Upper lobe of left lung (tissue), 6 donors: Measurements from ENCODE around the gene C1orf21. TPM values are rescaled to one million over a fixed set of nuclear protein-coding genes. Genes with fewer than 3 reads are reported as not detected.

ENCODE experiments used
- ATAC-seq, 2 donors: fragments of 200-7000 bp; cut with Tn5 transposase; one replicate each; pipeline ENCODE4 v1.9.1; 2022; ENCODE audit warnings: mild to moderate bottlenecking in 2 of 2, moderate library complexity in 2 of 2; ENCODE audit not compliant: low FRiP score in 2 of 2
- DNase-seq, 2 donors: peaks; one replicate each; pipeline ENCODE4 v3.0.0-alpha.2; 2019 to 2020
- H3K27ac ChIP-seq, 4 donors: fragments of 200-600 bp; sonication (generic); one replicate each; pipeline ENCODE4 v1.5.1; 2016 to 2019
- H3K27me3 ChIP-seq, 4 donors: fragments of 200-600 bp; sonication (generic); one replicate each; pipeline ENCODE4 v1.5.1; 2017 to 2019
- H3K36me3 ChIP-seq, 4 donors: fragments of 200-600 bp; sonication (generic); one replicate each; pipeline ENCODE4 v1.5.1; 2016 to 2019
- H3K4me1 ChIP-seq, 4 donors: fragments of 200-600 bp; sonication (generic); one replicate each; pipeline ENCODE4 v1.5.1; 2018 to 2019
- H3K4me3 ChIP-seq, 4 donors: fragments of 200-600 bp; sonication (generic); one replicate each; pipeline ENCODE4 v1.5.1; 2017 to 2019; ENCODE audit warnings: mild to moderate bottlenecking in 2 of 4, moderate library complexity in 1 of 4
- H3K9me3 ChIP-seq, 4 donors: fragments of 200-600 bp; sonication (generic); one replicate each; pipeline ENCODE4 v1.5.1; 2018 to 2019
- CTCF ChIP-seq, 6 experiments: fragments of 450-650 bp in 4 of 6; fragments of 200-600 bp in 2 of 6; sonication (generic) in 2 of 6; IDR thresholded peaks; one replicate each; pipeline ENCODE4 v1.5.1; 2016 to 2019; ENCODE audit warnings: antibody characterized with exemption in 6 of 6
- EP300 ChIP-seq, 4 donors: sonication (generic); formaldehyde crosslinking; IDR thresholded peaks; one replicate each; pipeline ENCODE4 v1.5.1; 2017; ENCODE audit warnings: antibody characterized with exemption in 4 of 4, control low read depth in 2 of 4
- POLR2A ChIP-seq, 4 donors: fragments of 450-650 bp; IDR thresholded peaks; one replicate each; pipeline ENCODE4 v1.5.1; 2016 to 2017; ENCODE audit warnings: antibody characterized with exemption in 4 of 4, mild to moderate bottlenecking in 2 of 4
- POLR2AphosphoS5 ChIP-seq, 2 donors: sonication (generic); formaldehyde crosslinking; IDR thresholded peaks; one replicate each; pipeline ENCODE4 v1.5.1; 2017; ENCODE audit warnings: antibody characterized with exemption in 2 of 2
- WGBS, 2 donors: methylation state at CpG; one replicate each; pipeline ENCODE4 v1.1.5; 2017 to 2018; 5-methylcytosine and 5-hydroxymethylcytosine counted together
- total RNA-seq, 6 donors: library from RNA; depleted of rRNA in 4 of 6; stranded (reverse); fragments of >200 nt in 4 of 6; gene quantifications; one replicate each; pipeline versions ENCODE4 v1.1.0 to v1.2.1, GENCODE V29; 2016 to 2021
- donor health status: DM: no; HTN: no; CAD: no; lungs with moderate emphysema.
- donor health status: DM: no; HTN: yes; CAD: no; lungs with severe emphysema.

Gene C1orf21
- total RNA-seq, 6 donors from 2014 or later, result 21.4 to 110 (median 49.2) TPM

- Histone ChIP-seq H3K4me3 (no peak overlapping the region), H3K9me3 (no peaks in the 10 kb centered on the region), H3K4me1 (peaks cover 0 to 3% (median under 1%) of the 10 kb centered on the region in 4 donors), H3K36me3 (no peaks in the 10 kb centered on the region), H3K27ac (no peak overlapping the region), H3K27me3 (no peaks in the 10 kb centered on the region)
- DNase-seq (no peak), ATAC-seq (peak in 1 of 2 donors; percentile 57)
- TF ChIP-seq POLR2A (IDR thresholded peaks at IDR 0.05), result no peak
- TF ChIP-seq EP300 (IDR thresholded peaks at IDR 0.05), result no peak
- TF ChIP-seq CTCF (IDR thresholded peaks at IDR 0.05), result no peak
- TF ChIP-seq POLR2AphosphoS5 (IDR thresholded peaks at IDR 0.05), result no peak
Measured at GRCh38 chr1:184467295-184467694, 80.5 kb downstream of the C1orf21 start.

- no peak for DNase-seq
- TF ChIP-seq EP300 (IDR thresholded peaks at IDR 0.05), result no peak
- TF ChIP-seq POLR2AphosphoS5 (IDR thresholded peaks at IDR 0.05), result no peak
- TF ChIP-seq CTCF (IDR thresholded peaks at IDR 0.05), result no peak
- no peak for TF ChIP-seq POLR2A (IDR thresholded peaks at IDR 0.05)
- Histone ChIP-seq H3K27me3 (no peaks in the 10 kb centered on the region), H3K4me3 (no peak overlapping the region), H3K9me3 (peaks cover 0 to 5% (median under 1%) of the 10 kb centered on the region in 4 donors), H3K27ac (no peak overlapping the region), H3K4me1 (no peaks in the 10 kb centered on the region), H3K36me3 (no peaks in the 10 kb centered on the region)
- WGBS, 2 donors, result 94% methylated on average over 1 of the region's 1 CpG
- no peak for ATAC-seq
Measured at GRCh38 chr1:184469396-184469795, 82.6 kb downstream of the C1orf21 start.

- no peak for DNase-seq
- Histone ChIP-seq H3K9me3 (peaks cover 0 to 12% (median 9%) of the 10 kb centered on the region in 4 donors), H3K4me1 (no peaks in the 10 kb centered on the region), H3K36me3 (peaks cover 0 to 3% (median 0%) of the 10 kb centered on the region in 4 donors), H3K27ac (no peak overlapping the region), H3K4me3 (no peak overlapping the region), H3K27me3 (no peaks in the 10 kb centered on the region)
- WGBS, 2 donors, result 84 to 88% methylated on average over 5 of the region's 5 CpGs
- ATAC-seq, result no peak
- no peak for TF ChIP-seq POLR2A (IDR thresholded peaks at IDR 0.05)
- no peak for TF ChIP-seq CTCF (IDR thresholded peaks at IDR 0.05)
- no peak for TF ChIP-seq EP300 (IDR thresholded peaks at IDR 0.05)
- TF ChIP-seq POLR2AphosphoS5 (IDR thresholded peaks at IDR 0.05), result no peak
Measured at GRCh38 chr1:184471686-184472085, 84.9 kb downstream of the C1orf21 start.

- Histone ChIP-seq H3K27me3 (no peaks in the 10 kb centered on the region), H3K4me1 (no peaks in the 10 kb centered on the region), H3K36me3 (peaks cover 0 to 3% (median 0%) of the 10 kb centered on the region in 4 donors), H3K4me3 (no peak overlapping the region), H3K27ac (no peak overlapping the region), H3K9me3 (peaks cover 0 to 12% (median 9%) of the 10 kb centered on the region in 4 donors)
- WGBS, 2 donors, result 64 to 75% methylated on average over 2 of the region's 2 CpGs
- DNase-seq (no peak), ATAC-seq (no peak)
- TF ChIP-seq POLR2A (IDR thresholded peaks at IDR 0.05) (no peak), POLR2AphosphoS5 (IDR thresholded peaks at IDR 0.05) (no peak), CTCF (IDR thresholded peaks at IDR 0.05) (no peak), EP300 (IDR thresholded peaks at IDR 0.05) (no peak)
Measured at GRCh38 chr1:184472136-184472535, 85.3 kb downstream of the C1orf21 start.
